ENCODE data around the gene UBAP2L.

UBAP2L gene, protein sequence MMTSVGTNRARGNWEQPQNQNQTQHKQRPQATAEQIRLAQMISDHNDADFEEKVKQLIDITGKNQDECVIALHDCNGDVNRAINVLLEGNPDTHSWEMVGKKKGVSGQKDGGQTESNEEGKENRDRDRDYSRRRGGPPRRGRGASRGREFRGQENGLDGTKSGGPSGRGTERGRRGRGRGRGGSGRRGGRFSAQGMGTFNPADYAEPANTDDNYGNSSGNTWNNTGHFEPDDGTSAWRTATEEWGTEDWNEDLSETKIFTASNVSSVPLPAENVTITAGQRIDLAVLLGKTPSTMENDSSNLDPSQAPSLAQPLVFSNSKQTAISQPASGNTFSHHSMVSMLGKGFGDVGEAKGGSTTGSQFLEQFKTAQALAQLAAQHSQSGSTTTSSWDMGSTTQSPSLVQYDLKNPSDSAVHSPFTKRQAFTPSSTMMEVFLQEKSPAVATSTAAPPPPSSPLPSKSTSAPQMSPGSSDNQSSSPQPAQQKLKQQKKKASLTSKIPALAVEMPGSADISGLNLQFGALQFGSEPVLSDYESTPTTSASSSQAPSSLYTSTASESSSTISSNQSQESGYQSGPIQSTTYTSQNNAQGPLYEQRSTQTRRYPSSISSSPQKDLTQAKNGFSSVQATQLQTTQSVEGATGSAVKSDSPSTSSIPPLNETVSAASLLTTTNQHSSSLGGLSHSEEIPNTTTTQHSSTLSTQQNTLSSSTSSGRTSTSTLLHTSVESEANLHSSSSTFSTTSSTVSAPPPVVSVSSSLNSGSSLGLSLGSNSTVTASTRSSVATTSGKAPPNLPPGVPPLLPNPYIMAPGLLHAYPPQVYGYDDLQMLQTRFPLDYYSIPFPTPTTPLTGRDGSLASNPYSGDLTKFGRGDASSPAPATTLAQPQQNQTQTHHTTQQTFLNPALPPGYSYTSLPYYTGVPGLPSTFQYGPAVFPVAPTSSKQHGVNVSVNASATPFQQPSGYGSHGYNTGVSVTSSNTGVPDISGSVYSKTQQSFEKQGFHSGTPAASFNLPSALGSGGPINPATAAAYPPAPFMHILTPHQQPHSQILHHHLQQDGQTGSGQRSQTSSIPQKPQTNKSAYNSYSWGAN

DNA sequence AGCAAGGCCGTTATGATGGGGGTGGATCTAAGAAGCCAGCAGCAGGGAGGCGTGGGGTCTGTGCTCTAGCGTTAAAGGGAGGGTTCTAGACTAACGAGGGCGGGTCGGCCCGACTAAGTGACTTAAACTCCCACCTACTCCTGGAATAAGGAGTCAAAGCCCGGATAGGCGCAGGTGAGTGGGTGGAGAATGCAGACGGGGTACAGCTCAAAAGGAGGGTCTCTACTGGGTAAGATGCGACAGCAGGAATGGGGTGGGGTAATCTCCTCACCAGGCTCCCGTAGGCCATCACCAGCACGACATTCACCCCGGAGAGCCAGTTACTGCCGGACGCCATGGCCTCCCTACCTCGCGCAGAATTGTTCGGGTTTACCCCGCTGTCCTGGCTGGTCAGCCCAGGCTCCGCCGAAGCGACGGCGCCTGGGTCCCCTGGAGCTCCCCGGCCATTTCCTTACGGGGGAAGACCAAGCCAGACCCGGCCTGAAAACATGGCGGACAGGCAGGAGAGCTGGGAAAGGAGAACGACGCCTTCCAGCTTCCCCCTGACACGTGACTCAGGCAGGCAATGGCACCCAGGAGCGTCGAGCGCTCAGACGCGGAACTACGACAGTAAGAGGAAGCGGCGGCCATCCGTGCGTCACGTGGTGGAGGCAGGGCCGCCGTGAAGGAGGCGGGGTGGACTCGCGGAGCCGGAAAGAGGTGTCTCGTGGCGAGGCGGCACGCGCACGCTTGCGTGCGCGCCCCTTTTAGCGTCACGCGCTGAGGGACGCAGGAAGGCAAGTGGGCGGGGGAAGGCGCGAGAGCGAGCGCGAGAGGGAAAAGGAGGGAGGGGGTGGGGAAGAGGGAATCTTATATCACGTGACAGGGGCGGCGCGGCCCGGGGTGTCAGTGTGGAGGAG is at the start of gene UBAP2L:
Gene UBAP2L, plus strand, starts transcription at position 885 of the 899 bp plus-strand sequence. CDS start 4,169 bp downstream, outside the sequence.
- DNase-seq (ENCODE audit: low read depth in 2 of 2) = peak; percentile 97 to 98

DNA sequence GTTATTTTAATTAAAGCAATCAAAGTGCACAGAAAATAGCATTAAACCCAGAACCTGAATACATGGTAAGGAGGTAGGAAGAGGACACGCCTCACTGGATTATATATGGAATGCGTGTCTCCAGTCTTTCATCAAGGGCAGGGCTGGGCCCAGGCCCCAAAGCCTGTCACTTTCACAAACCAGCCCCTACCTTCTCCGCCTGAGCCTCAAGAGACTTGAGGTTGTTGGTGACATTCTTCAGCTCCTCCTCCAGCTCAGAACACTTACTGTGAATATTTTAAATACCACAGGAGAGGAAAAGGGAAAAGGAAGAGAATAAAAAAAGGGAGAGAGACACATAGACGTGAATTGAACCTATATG is 49.6 kb upstream of the UBAP2L start:
- DNase-seq (ENCODE audit: low read depth in 2 of 2) = no peak

DNA sequence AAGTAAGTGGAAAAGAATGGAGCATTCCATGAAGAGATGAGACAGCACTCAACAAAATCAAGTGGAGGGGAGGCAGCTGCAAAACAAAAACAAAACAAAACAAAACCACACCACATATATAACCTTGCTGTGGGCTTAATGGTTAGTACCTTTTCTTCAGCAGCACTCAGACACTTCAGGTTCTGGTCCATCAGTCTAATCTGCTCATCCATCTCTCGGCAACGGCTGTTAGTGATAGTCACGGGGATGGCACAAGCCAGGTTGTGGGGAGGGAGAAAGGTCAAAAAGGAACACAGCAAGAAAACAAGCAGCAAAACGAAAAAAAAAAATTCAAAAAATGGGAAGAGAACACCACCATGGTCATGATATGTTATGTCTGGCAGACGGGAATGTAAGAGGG is 48.9 kb upstream of the UBAP2L start:
- no peak for DNase-seq (ENCODE audit: low read depth in 2 of 2)

DNA sequence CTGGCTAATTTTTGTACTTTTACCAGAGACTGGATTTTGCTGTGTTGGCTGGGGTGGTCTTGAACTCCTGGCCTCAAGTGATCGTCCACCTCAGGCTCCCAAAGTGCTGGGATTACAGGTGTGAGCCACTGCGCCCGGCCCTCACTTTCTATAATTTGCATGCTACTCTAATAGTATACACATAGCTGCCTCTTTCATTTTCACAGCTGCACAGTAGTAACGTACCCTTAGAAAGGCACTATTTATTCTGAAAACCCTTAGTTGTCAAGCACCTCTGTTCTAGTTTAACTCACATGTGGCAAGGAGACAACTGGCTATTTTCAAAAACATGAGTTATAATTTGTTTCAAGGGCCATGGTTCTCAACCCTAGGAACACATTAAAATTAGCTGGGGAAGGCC is 46.1 kb upstream of the UBAP2L start:
- no peak for DNase-seq (ENCODE audit: low read depth in 2 of 2)

DNA sequence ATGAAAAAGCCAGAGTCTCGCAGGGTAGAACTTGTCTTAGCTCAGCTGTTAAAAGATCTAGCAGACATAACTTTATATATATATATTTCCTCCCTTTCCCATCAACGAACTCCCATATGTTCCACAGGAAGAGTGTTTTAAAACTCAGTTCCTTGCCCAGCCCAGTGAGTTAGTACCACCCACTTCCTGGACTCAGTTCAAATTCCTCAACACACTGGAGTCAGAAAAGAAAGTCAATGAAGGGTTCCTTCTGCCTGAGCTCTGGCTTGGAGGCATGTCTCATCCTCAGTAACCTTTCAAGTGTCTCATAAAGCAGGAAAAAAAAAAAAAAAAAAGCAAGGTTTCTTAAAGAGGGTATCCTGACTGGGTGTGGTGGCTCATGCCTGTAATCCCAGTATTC is 44.4 kb upstream of the UBAP2L start:
- no peak for DNase-seq (ENCODE audit: low read depth in 2 of 2)

DNA sequence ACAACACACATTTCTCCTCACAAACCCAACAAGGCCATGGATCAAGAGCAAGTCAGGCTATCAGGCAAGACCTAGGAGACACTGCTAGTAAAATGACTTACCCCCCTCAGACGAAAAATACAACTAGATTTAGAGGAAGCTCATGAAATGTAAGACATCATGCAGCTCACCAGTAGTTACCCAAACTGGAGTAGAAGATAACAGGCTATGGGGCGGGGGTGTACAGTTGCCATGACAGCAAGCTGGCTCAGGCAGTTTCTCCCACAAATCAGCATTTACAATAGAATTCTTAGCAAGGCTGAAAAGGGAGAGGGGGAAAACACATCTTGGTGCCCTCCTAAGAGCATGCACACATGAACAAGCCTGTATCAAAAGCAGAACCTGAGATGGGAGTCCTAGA is 42.7 kb upstream of the UBAP2L start:
- DNase-seq (ENCODE audit: low read depth in 2 of 2) = no peak

DNA sequence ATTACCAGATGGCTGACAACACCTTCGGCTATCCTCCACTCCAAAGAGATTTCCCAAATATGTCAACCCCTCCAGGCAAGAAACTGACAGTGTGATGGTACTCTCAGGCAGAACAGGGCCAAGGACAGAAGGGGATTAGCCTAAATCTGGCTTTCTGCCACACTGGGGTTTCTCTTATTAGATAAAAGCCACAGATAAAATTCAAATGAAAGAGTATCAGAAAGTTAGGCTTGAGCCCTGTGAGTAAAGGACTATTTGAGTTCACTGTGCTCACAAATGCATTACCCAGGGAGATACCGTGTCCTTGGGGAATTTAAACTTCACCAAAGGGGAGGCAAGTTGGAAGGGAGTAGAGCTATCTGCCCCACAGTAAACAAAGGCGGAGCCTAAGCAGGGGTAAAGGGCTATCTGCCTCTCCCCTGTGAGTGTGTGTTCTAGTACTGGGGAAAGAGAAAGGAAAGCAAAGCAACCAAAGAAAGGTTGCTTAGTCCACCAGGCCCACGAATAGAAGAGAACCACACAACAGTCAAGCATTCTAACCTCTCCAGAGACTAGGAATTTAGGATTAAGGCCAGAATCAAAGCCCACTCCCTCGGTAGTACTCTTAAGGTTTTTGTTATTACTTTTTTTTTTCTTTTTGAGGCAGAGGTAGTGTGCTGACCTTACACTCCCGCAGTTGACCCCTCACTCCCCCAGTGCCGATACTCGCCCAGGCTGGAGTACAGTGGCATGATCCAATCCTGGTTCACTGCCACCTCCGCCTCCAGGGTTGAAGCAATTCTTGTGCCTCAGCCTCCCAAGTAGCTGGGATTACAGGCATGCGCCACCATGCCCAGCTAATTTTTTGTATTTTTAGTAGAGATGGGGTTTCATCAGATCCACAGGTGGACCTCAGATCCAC is 41.6 kb upstream of the UBAP2L start:
- DNase-seq (ENCODE audit: low read depth in 2 of 2) = no peak

DNA sequence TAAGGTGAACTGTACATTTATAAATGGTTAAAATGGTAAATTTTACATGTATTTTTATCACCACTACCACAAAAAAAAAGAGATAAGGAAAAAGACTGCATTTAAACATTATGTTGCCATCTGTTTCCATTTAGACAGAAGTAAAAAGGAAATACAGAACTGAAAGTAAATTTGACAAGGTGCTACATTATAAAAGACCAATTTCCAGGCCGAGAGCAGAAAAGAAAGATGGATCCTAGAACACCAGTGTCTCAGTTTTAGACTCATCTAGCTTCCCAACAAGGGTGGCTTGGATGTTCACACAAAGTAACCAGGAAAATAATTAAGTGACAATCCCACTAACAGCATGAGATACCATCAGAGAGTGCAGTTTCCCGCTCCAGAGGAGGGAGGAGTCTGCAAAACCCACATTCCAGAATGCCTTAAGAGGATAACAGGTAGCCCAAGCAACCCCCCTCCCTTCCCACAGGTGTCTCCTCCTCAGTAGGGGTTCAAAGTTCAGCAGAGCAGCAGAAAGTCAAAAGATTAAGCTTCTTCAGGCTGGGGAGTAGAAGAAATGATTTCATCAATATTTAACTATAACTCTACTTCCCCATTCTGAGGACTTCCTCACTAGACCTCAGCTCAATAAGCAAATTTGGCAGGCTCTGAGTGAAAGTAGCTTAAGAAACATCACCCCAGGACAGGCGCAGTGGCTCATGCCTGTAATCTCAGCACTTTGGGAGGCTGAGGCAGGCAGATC is 40.6 kb upstream of the UBAP2L start:
- DNase-seq (ENCODE audit: low read depth in 2 of 2) = no peak

DNA sequence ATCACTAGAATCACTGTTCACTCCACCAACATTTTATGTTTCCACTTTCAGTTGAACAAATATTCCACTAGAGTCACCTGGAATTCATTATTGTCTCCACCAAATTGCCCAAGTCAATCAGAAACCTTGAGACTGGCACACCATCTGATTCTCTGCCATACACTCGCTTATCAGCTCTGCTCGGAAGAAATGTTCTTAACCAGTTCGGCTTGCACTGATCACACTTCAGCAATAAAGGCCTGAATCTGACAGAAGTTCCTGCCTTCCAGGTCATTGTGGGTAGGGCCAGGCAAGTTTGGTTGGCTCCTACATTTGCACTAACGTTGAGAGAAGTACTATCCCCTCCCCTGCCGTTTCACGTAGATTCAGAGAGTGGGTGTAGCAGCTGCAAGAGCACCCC is 38.8 kb upstream of the UBAP2L start:
- no peak for DNase-seq (ENCODE audit: low read depth in 2 of 2)

DNA sequence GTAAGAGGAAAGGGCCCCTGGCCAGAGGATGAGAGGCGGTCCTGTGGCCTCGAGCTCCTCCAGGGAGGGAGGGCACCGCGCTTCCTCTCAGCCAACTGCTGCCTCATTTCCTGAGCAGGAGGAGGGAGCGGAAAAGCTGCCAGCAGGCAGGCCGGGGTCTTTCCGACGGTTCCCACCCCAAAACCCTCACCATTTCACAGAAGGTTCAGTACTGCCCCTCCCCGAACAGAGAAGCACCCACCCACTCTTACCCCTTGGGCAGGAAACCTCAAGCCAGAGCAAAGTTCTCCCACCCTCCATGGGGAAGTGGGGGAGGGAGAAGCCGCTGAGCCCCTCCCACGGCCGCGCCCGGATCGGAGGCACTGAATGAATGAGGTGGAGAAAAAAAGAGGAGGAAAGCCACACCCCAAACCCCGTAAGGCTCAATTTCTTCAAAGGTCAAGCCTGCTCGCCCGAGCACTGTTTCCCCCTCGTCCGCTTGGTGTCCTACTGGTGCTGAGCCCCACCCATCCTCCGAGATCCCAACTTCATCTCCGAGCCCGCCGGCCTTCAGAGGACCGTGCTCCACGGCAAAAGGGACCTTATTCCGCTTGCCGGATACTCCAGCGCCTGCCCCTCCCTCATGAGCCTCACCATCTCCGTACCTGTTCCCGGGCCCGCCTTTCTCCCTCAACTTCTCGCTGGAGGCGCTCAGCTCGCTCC is 38.3 kb upstream of the UBAP2L start:
- peak; percentile 49 to 58 for DNase-seq (ENCODE audit: low read depth in 2 of 2)

DNA sequence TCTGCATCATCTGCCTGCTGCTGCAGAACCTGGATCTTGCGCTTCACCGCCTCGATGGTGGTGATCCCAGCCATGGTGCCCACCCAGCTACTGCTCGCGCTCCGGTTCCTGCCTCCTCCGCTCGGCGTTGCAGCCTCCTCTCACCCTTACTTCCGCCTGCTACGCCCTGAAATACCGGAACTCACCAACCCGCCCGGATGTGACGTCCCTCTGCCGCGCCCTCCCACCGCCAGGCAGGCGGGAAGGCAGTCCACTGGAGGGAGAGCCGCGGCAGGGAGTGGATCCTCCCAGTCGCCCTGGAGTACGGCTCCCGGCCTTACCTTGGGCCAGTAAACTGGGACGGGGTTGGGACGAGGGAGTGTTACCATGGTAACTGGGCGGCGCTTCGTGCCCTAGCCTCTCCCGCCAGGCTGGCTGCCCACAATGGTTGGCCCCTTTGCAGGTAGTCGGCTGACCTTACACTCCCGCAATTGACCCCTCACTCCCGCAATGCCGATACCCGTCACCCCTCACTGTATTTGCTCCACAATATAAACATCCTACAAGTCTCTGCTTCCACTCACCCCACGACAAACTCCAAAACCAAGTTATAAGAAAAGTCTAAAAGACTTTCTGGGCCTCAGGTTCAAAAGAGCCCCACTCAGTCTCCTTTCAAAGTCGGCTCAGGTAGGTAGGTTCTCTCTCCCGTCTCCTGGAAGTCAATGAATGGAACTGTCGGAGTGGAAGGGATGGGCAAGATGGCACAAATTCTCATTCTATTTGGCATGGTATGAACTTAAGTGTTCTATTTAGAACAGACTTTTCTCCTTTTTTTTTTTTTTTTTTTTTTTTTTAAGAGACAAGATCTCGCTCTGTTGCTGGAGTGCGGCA is 37.5 kb upstream of the UBAP2L start:
- DNase-seq (ENCODE audit: low read depth in 2 of 2) = peak; percentile 88

DNA sequence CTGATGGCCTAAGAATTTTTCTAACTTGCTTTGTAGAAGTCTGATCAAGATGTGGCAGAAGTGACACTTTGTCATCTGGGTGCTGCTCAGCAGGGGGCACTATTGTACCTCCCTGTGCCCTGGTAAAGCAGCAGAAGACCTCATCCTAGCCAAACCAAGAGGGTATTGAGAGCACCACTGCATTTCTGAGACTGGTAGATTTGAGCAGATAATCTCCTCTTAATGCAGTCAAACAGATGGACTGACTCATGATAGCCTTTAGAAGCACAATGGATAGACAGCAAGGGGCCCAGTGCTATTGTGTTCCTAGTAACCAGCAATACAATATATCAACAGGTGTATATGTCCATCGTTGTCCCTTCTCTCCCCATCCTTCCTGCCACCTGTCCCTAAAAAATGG is 34.6 kb upstream of the UBAP2L start:
- DNase-seq (ENCODE audit: low read depth in 2 of 2) = peak; percentile 20 to 48

DNA sequence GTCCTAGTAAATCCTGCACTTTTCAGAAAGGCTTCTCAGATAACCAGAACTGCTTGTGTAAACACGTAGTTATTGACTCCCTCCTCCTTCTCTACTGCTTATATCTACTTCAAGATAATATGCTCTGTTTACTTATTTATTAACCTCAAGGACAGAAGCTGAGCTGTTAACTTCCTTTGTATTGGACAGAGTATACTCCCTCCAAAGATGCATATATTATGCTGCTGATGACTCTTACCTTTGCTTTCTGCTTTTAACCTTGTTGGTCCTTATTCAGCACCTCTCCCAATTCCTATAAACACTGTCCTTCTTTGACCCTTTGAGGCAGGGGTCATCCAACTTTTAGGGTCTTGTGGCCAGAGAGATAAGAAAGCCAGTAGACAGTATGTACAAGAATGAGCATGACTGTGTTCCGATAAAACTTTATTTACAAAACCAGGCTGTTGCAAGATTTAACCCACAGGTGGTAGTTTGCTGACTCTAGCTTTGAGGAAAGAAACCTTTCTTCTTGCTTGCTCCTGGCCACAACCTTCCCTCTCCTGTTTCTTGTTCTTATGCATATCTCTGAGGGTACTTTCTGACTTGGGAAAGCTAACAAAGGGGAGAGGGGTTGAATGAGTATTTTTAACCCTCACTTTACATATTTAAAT is 33.8 kb upstream of the UBAP2L start:
- no peak for DNase-seq (ENCODE audit: low read depth in 2 of 2)

DNA sequence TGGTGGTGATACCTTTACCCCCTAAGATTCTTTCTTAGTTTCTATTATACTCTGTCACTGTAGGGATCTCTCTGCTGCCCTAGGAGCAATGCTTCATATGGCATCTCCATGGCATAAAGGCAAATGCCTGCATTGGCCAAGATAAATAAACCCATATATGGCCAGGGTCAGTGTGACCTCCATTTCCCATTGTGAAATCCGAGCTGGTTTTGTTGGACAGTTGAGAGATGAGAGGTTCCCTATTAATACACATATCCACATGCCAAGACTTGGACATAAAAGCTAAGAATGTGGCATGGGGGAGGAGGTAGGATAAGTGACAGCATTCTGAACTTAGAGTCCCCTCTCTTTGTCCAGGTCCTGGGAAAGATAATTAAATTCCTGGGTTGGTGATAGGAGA is 30.2 kb upstream of the UBAP2L start:
- DNase-seq (ENCODE audit: low read depth in 2 of 2) = no peak

DNA sequence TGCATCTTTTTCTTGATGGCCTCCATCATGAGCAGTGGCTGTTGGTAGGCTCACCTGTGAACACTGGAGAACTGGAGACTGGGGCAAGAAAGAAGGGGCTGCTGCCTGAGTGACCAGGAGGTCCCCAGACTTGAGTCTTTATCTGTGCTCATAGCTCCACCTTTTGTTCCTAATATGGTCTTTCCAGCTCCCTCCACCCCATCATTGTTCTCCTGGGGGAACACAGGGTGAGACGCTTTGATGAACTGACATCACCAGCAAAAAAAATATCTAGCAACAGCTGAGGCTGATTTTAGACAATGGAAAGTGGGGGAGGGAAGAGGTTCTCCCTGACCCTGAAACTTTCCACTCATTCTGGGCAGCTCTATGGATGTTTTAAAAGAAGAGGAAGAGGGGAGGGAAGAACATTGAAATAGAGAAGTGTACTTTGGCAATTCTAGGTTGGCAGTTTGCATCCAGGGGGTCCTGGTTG is 28.7 kb upstream of the UBAP2L start, which contains the start of gene TPM3:
Gene TPM3, minus strand, starts transcription at position 111 of the 472 bp plus-strand sequence. Its CDS starts 82 bp downstream, at position 29.
- DNase-seq (ENCODE audit: low read depth in 2 of 2) = no peak

DNA sequence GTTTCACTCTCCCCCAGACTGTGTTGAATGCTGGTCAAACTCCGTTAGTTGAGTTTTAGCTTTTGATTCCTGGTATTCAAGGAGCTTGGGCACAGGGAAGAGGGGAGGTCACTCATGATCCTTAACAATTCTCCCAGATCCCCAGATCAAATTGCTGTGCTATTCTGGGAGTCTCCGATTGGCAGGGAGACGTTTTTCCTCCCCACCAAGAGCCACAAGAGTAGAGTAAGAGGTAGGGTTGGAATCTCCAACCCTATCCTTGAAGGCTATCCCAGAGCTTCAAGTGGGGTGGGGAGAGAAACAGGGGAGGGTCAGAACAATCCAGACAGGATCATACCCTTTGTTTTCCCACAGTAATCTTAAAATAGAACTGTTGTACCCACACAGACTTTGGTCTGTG is 28.3 kb upstream of the UBAP2L start:
- DNase-seq (ENCODE audit: low read depth in 2 of 2) = no peak

DNA sequence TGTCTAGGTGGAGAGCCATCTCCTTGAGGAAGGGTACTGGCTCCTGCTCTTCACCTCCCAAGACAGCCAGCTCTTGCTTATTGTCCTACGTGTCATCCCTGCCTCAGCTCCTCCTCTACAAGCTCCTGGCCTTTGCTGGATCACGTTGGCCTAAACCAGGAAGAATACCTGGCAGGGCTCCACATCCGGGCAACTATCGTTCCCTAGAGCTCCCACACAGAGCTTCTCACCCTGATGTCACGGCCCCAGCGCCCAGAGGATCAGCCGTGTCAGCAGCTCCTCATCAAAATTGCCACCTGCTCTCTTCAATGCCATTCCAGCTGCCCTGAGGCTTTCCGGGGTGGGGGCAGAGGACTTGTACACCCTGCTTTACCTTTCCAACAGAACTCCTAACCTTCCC is 26.9 kb upstream of the UBAP2L start:
- DNase-seq (ENCODE audit: low read depth in 2 of 2) = no peak
